GM19193 (cell line): ENCODE measurements around the gene CALR.
A peak's percentile ranks its signal among the peaks of the same experiment; 100 is the strongest.

Source experiments
- POLR2A ChIP-seq: IDR thresholded peaks from 4 replicates; pipeline ENCODE4 v1.6.1; 2011; ENCODE audit not compliant: insufficient read depth, insufficient read length; ENCODE audit errors: extremely low read depth

Gene CALR

GRCh38 chr19:12937927-12938778 is at the start of gene CALR:
Gene CALR (plus strand): TSS chr19:12938609. CDS start chr19:12938680, 71 bp downstream.
- TF ChIP-seq POLR2A, result peak; percentile 100

GRCh38 chr19:12890787-12891552 is 47.4 kb upstream of the CALR start, which contains the start of gene GCDH:
Gene GCDH (plus strand): TSS chr19:12891160. CDS start chr19:12891305, 145 bp downstream.
- peak; percentile 85 for TF ChIP-seq POLR2A

- no peak for TF ChIP-seq POLR2A
Observed at GRCh38 chr19:12891553-12892021, 46.8 kb upstream of the CALR start.

- TF ChIP-seq POLR2A, result no peak
Observed at GRCh38 chr19:12893582-12893981, 44.8 kb upstream of the CALR start.

- no peak for TF ChIP-seq POLR2A
Observed at GRCh38 chr19:12896460-12896859, 41.9 kb upstream of the CALR start.

GRCh38 chr19:12899891-12900518 is 38.4 kb upstream of the CALR start:
- peak; percentile 20 for TF ChIP-seq POLR2A

GRCh38 chr19:12907166-12907565 is 31.2 kb upstream of the CALR start:
- no peak for TF ChIP-seq POLR2A

GRCh38 chr19:12912571-12912970 is 25.8 kb upstream of the CALR start:
- TF ChIP-seq POLR2A, result no peak

GRCh38 chr19:12913011-12913561 is 25.3 kb upstream of the CALR start:
- TF ChIP-seq POLR2A, result no peak

GRCh38 chr19:12913851-12914690 is 24.3 kb upstream of the CALR start:
- no peak for TF ChIP-seq POLR2A

- TF ChIP-seq POLR2A, result no peak
Observed at GRCh38 chr19:12918253-12918652, 20.2 kb upstream of the CALR start.

- TF ChIP-seq POLR2A, result no peak
Observed at GRCh38 chr19:12921047-12921446, 17.4 kb upstream of the CALR start.

GRCh38 chr19:12922959-12923358 is 15.4 kb upstream of the CALR start:
- TF ChIP-seq POLR2A, result no peak
